Subcutaneous abdominal adipose tissue (tissue), 5 donors: ENCODE measurements around the gene ABCC11.
"Not testable (repeated sequence)": the region's sequence is repeated elsewhere in the genome, so short reads cannot be mapped to it uniquely, and the experiment has no call there.

Source experiments
- H3K27ac ChIP-seq: one replicate; pipeline ENCODE4 v1.7.0; 2013; ENCODE audit warnings: low read depth, mild to moderate bottlenecking, inconsistent platforms, low read length, moderate library complexity
- H3K27me3 ChIP-seq, 5 donors: one replicate each; pipeline ENCODE4 v1.7.0; 2013; ENCODE audit warnings: low read length in 5 of 5, inconsistent platforms in 1 of 5; ENCODE audit not compliant: control insufficient read depth in 5 of 5, insufficient read depth in 4 of 5
- H3K36me3 ChIP-seq, 5 donors: one replicate each; pipeline ENCODE4 v1.7.0; 2013; ENCODE audit warnings: low read length in 5 of 5; ENCODE audit not compliant: control insufficient read depth in 5 of 5, insufficient read depth in 5 of 5
- H3K4me1 ChIP-seq, 5 donors: one replicate each; pipeline ENCODE4 v1.7.0; 2013; ENCODE audit warnings: low read length in 5 of 5, mild to moderate bottlenecking in 3 of 5, moderate library complexity in 1 of 5; ENCODE audit not compliant: control insufficient read depth in 5 of 5, insufficient read depth in 5 of 5
- H3K4me3 ChIP-seq, 5 donors: one replicate each; pipeline ENCODE4 v1.7.0; 2013; ENCODE audit warnings: low read length in 5 of 5, low read depth in 1 of 5
- H3K9ac ChIP-seq, 5 donors: one replicate each; pipeline ENCODE4 v1.7.0; 2013; ENCODE audit warnings: low read length in 5 of 5, mild to moderate bottlenecking in 4 of 5, moderate library complexity in 3 of 5
- H3K9me3 ChIP-seq, 5 donors: one replicate each; pipeline ENCODE4 v1.7.0; 2013; ENCODE audit warnings: low read length in 5 of 5; ENCODE audit not compliant: control insufficient read depth in 5 of 5
- donor health status: healthy.
- donor health status: healthy.
- donor health status: healthy.
- donor health status: healthy.
- donor health status: healthy.

ABCC11 gene

DNA sequence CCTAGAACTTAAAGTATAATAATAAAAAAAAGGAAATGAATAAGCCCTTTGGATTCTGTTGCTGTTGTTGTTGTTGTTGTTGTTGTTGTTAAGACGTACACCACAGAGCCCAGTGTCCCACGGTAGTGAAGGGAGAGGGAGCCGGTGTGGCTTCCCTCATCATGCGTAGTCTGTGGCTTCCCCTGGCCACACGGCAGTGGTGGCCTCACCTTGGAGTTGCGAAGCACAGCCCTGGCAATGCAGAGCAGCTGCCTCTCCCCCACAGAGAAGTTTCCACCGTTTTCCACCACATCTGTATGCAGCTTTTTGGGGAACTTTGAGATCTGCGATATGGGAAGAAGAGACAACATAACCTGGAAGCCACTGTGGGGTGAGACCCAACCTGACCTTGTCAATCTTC is 77.4 kb downstream of the ABCC11 start:
- no peaks in the 10 kb centered on the region for H3K36me3 ChIP-seq
- no peak overlapping the region for H3K27ac ChIP-seq
- H3K4me1 ChIP-seq = peaks cover 0 to 8% (median 7%) of the 10 kb centered on the region in 5 donors
- H3K9me3 ChIP-seq = no peaks in the 10 kb centered on the region
- no peak overlapping the region for H3K9ac ChIP-seq
- no peak overlapping the region for H3K4me3 ChIP-seq
- no peaks in the 10 kb centered on the region for H3K27me3 ChIP-seq

DNA sequence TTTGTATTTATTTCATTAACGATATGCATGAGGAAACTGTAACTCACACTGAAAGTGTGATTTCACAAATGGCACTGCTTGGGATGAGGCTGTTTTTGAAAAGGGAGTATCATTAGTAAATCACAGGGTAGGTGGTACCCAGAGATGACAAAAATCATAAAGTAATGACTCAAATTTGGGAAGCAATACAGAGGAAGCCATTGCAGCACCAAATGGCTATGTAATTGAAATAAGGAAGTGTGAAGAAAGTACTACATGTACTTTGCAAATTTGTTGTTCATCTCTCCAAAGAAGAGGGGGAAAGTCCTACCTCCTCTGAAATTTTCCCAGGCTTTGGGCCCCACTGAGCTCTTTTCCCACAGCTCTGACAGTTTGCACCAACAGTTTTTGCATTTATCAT is 79.3 kb downstream of the ABCC11 start:
- no peaks in the 10 kb centered on the region for H3K27me3 ChIP-seq
- no peaks in the 10 kb centered on the region for H3K9me3 ChIP-seq
- no peak overlapping the region for H3K27ac ChIP-seq
- no peaks in the 10 kb centered on the region for H3K36me3 ChIP-seq
- no peak overlapping the region for H3K9ac ChIP-seq
- H3K4me3 ChIP-seq = no peak overlapping the region
- H3K4me1 ChIP-seq = peaks cover 0 to 11% (median 10%) of the 10 kb centered on the region in 5 donors

DNA sequence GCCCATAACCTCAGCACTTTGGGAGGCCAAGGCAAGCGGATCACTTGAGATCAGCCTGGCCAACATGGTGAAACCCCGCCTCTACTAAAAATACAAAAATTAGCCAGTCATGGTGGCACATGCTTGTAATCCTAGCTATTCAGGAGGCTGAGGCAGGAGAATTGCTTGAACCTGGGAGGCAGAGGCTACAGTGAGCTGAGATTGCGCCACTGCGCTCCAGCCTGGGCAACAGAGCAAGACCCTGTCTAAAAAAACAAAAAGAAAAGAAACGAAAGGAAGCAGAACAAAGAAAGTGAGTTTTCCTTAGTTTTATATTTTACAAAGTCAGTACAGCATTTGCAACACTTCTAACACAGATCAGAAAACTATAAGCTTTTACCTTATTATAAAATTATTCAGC is 80.7 kb downstream of the ABCC11 start:
- not testable (repeated sequence) for H3K4me3 ChIP-seq, H3K9ac ChIP-seq, H3K27me3 ChIP-seq, H3K9me3 ChIP-seq, H3K27ac ChIP-seq, H3K36me3 ChIP-seq
- peaks cover 0 to 11% (median 10%) of the 10 kb centered on the region in 5 donors for H3K4me1 ChIP-seq

DNA sequence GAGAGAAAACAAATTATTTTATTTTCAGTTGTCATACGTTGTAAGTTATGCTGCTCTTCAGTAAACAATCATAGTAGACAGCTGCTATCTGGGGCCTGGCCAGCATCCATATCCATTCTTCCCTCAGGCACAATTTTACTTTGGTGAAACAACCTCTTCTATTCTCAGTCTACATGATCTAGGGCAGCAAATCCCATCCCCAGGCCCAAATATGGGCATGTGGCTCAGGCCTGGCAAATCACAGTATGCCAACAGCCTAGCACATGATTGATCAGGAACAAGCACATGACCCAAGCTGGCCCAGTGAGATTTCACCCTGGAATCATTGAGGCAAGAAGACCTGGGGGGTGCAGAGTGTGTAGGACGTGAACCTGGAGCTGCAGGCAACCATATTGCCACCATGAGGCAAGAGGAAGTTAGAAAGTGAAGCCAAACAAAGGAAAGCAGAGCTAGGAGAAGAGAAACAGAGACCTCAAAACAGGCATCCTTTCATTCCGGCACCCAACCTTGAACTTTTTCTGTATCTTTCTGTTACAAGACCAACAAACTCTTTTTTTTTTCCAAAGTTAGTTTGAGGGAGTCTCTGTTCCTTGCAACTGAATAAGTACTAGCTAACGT is 81.3 kb downstream of the ABCC11 start:
- Histone ChIP-seq H3K36me3 (no peaks in the 10 kb centered on the region), H3K27ac (no peak overlapping the region), H3K27me3 (no peaks in the 10 kb centered on the region), H3K4me1 (peaks cover 0 to 11% (median 10%) of the 10 kb centered on the region in 5 donors), H3K9me3 (no peaks in the 10 kb centered on the region), H3K4me3 (no peak overlapping the region), H3K9ac (no peak overlapping the region)

DNA sequence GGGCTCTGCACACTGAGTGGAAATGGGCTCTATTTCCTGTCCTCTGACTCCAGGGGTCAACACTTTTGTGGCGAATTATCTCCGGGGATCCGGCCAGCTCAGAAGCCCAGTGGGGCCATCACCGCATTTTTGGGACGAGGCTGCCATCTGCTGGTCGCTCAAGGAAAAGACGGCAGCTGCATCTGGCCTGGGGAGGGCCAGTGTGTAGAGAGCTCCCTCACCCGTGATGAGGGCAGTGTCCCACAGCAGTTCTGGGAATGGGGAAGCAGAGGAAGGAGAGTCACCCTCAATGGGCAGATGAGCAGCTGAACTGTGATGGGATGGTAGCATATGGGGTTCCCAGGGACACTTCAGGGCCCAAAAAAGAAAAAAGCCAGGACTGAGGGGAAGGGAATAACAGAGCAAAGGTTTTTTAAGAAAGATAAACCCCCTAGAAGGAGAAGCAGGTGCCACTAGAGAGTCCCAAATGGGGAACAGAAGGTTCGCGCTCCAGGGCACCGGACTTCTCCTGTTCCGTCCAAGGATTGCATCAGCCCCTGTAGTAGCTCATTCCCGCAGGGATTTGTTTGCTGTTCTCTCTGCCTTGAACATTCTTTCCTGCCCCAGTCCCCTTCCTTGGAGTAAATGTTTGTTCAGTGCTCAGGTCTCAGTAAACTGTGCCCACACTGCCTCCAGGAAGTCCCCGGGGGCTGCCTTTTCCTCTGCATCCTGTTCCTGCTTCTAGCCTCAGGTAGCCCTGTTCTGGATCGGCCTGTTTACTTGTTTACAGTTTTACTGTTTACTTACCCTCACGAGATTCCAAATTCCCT is 82.2 kb downstream of the ABCC11 start:
- no peaks in the 10 kb centered on the region for H3K27me3 ChIP-seq
- H3K4me3 ChIP-seq = peak overlapping the region in 2 of 5 donors; percentile 25 to 39
- H3K9me3 ChIP-seq = no peaks in the 10 kb centered on the region
- H3K9ac ChIP-seq = peak overlapping the region in 1 of 5 donors; percentile 26
- peaks cover 0 to 11% (median 10%) of the 10 kb centered on the region in 5 donors for H3K4me1 ChIP-seq
- no peaks in the 10 kb centered on the region for H3K36me3 ChIP-seq
- H3K27ac ChIP-seq = no peak overlapping the region

DNA sequence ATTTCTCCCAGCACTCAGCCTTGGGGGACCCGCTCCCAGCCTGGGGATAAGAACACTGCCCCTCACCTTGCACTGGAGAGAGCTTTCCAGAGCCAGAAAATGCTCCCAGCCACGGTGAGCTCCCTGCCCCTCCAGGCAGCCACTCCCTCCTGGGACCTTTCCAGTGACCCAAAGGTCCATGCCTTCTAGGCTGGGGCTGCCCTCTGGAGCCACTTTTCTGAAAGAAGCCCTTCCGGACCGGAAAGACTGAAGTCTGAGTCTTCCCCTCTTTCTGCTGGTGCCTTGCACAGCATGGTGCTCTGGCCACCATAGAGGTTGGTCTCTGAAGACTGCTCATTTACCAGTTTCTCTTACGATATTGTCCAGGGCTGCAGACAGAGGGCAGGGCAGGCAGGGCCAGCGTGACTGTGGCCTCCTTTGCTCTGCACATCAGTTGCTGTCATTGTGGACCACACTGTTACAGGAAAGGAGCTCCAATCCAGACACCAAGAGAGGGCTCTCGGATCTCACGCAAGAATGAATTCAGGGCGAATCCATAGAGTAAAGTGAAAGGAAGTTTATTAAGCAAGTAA is 84.4 kb downstream of the ABCC11 start:
- no peak overlapping the region for H3K9ac ChIP-seq
- H3K4me1 ChIP-seq = peaks cover 0 to 11% (median 10%) of the 10 kb centered on the region in 5 donors
- no peaks in the 10 kb centered on the region for H3K36me3 ChIP-seq
- no peaks in the 10 kb centered on the region for H3K9me3 ChIP-seq
- no peak overlapping the region for H3K4me3 ChIP-seq
- no peak overlapping the region for H3K27ac ChIP-seq
- H3K27me3 ChIP-seq = peaks cover 0 to 3% (median 0%) of the 10 kb centered on the region in 5 donors

DNA sequence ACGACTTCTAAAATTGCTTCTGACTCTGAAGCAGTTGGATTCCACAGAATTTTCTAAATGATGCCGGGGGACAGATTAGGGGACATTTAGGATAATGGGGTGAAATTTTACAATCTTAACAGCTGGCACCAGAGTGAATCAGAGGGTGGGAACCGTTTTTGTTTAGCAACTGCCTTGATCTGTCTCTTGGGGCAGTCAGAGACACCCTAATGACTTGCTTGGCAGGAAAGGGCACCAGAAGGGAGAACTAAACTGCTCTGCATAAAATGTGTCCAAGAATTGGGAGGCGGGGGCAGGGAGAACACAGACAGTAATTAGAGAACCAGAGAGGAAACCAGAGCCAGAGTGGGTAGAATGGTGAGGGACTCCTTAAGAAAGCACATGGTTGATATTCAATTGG is 85.4 kb downstream of the ABCC11 start:
- peaks cover 0 to 5% (median 3%) of the 10 kb centered on the region in 5 donors for H3K27me3 ChIP-seq
- H3K9ac ChIP-seq = no peak overlapping the region
- no peaks in the 10 kb centered on the region for H3K36me3 ChIP-seq
- H3K4me1 ChIP-seq = peaks cover 0 to 14% (median 10%) of the 10 kb centered on the region in 5 donors
- no peaks in the 10 kb centered on the region for H3K9me3 ChIP-seq
- H3K4me3 ChIP-seq = no peak overlapping the region
- no peak overlapping the region for H3K27ac ChIP-seq

DNA sequence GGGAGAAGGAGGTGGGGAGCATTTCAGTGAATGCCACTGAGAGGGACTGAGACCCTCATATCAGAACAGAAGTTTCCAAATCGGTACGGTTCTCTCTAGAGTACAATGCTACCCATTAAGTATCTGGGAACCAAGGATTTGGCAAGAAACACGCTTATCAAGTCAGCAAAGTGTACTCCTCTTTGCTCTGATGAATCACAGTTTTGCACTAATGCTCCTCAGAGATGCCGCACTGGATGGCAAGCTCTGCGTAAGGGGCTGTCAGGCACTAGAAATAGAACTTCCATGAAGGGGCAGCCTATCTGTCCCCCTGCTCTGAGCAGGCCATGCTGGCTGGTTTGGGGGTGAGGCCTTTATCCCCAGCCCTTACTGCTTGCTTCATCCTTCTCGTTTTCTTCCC is 86.8 kb downstream of the ABCC11 start:
- H3K4me1 ChIP-seq = peaks cover 0 to 26% (median 18%) of the 10 kb centered on the region in 5 donors
- no peaks in the 10 kb centered on the region for H3K36me3 ChIP-seq
- no peak overlapping the region for H3K4me3 ChIP-seq
- H3K27ac ChIP-seq = no peak overlapping the region
- no peak overlapping the region for H3K9ac ChIP-seq
- no peaks in the 10 kb centered on the region for H3K9me3 ChIP-seq
- peaks cover 0 to 10% (median 3%) of the 10 kb centered on the region in 5 donors for H3K27me3 ChIP-seq

DNA sequence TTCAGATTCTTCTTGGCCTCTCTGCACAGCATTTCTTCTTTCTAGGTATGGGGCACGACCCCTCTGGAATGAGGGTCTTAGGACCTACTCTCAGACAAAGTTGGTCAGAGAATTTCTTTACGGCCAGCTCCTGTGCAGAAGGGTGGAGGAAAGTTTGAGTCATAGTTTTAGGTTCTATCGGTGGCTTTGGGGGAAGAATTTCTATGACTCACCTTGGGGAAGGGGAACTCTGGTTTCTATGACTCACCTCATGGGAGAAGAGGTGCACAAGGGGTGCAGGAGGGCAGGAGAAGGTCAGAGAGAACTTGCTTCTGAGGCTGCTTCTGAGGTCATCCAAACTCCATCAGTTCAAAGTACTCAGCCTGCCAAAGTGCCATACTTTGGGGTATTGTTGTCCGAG is 89.0 kb downstream of the ABCC11 start:
- Histone ChIP-seq H3K27ac (no peak overlapping the region), H3K9ac (no peak overlapping the region), H3K4me1 (peaks cover 0 to 28% (median 8%) of the 10 kb centered on the region in 5 donors), H3K9me3 (no peaks in the 10 kb centered on the region), H3K36me3 (no peaks in the 10 kb centered on the region), H3K27me3 (peaks cover 0 to 11% (median 3%) of the 10 kb centered on the region in 5 donors), H3K4me3 (no peak overlapping the region)

DNA sequence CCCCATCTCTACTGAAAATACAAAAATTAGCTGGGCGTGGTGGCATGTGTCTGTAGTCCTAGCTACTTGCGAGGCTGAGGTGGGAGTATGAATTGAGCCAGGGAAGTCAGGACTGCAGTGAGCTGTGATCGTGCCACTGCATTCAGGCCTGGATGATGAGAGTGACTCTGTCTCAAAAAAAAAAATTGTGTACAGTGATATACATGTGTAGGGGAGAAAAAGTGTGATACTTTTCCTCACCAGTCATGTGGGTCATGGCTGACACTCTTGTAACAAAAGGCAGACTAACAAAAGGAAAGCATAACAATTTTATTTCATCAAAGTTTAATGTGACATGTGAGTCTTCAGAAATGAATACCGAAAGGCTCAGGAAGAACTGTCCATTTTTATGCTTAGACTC is 89.5 kb downstream of the ABCC11 start:
- H3K27me3 ChIP-seq = peaks cover 0 to 11% (median 3%) of the 10 kb centered on the region in 5 donors
- H3K4me1 ChIP-seq = peaks cover 0 to 30% (median 8%) of the 10 kb centered on the region in 5 donors
- H3K9ac ChIP-seq = no peak overlapping the region
- no peak overlapping the region for H3K27ac ChIP-seq
- H3K36me3 ChIP-seq = no peaks in the 10 kb centered on the region
- no peak overlapping the region for H3K4me3 ChIP-seq
- no peaks in the 10 kb centered on the region for H3K9me3 ChIP-seq
